Skin of body (tissue), 1 donor: ENCODE measurements around the gene WDR12. TPM values are rescaled to one million over a fixed set of nuclear protein-coding genes. Genes with fewer than 3 reads are reported as not detected.

ENCODE experiments used
- total RNA-seq: library from RNA; depleted of rRNA; stranded (reverse); fragments of >200 nt; gene quantifications from one replicate; pipeline ENCODE4 v1.2.3, GENCODE V29; 2014

WDR12 gene
- total RNA-seq, 1 donor from 2014 or later = 27.4 TPM

Other genes with a start within 250 kb of the WDR12 start
- 13.5 TPM for gene ICA1L, start 39.9 kb downstream of the WDR12 start, total RNA-seq
- gene CARF, start 602 bp upstream of the WDR12 start, total RNA-seq = 12.3 TPM
- gene NBEAL1, start 103.2 kb upstream of the WDR12 start, total RNA-seq = 38.8 TPM